HG02610 (cell line): Measurements from ENCODE around the gene KRTAP10-1.
"Not testable (repeated sequence)": the region's sequence is repeated elsewhere in the genome, so short reads cannot be mapped to it uniquely, and the experiment has no call there.

Source experiments
- ATAC-seq: cut with Tn5 transposase; IDR thresholded peaks from one replicate; pipeline ENCODE4 v1.9.1; 2021; ENCODE audit warnings: mild to moderate bottlenecking, moderate library complexity; ENCODE audit not compliant: unreplicated experiment

The KRTAP10-1 gene

GRCh38 chr21:44550285-44550684 is 10.3 kb upstream of the KRTAP10-1 start:
- ATAC-seq = not testable (repeated sequence)

- no peak for ATAC-seq
Observed at GRCh38 chr21:44549525-44550211, 9.7 kb upstream of the KRTAP10-1 start.

- no peak for ATAC-seq
Observed at GRCh38 chr21:44548922-44549321, 8.9 kb upstream of the KRTAP10-1 start.

GRCh38 chr21:44548381-44548780 is 8.4 kb upstream of the KRTAP10-1 start:
- no peak for ATAC-seq

- ATAC-seq = no peak
Observed at GRCh38 chr21:44547656-44548331, 7.8 kb upstream of the KRTAP10-1 start.

- ATAC-seq = no peak
Observed at GRCh38 chr21:44544566-44544965, 4.6 kb upstream of the KRTAP10-1 start.

- ATAC-seq = no peak
Observed at GRCh38 chr21:44542716-44543115, 2.7 kb upstream of the KRTAP10-1 start.

- no peak for ATAC-seq
Observed at GRCh38 chr21:44540741-44541288, 820 bp upstream of the KRTAP10-1 start.

- no peak for ATAC-seq
Observed at GRCh38 chr21:44539046-44539445, 949 bp downstream of the KRTAP10-1 start.

- no peak for ATAC-seq
Observed at GRCh38 chr21:44537930-44538911, 1.8 kb downstream of the KRTAP10-1 start.

- ATAC-seq = no peak
Observed at GRCh38 chr21:44535963-44536362, 4.0 kb downstream of the KRTAP10-1 start.

GRCh38 chr21:44534688-44535087 is 5.3 kb downstream of the KRTAP10-1 start:
- ATAC-seq = no peak

- ATAC-seq = no peak
Observed at GRCh38 chr21:44533891-44534627, 5.9 kb downstream of the KRTAP10-1 start.

GRCh38 chr21:44533121-44533890 is 6.7 kb downstream of the KRTAP10-1 start:
- ATAC-seq = no peak

- no peak for ATAC-seq
Observed at GRCh38 chr21:44532712-44533111, 7.3 kb downstream of the KRTAP10-1 start.

- no peak for ATAC-seq
Observed at GRCh38 chr21:44531606-44532564, 8.1 kb downstream of the KRTAP10-1 start.

GRCh38 chr21:44530903-44531605 is 8.9 kb downstream of the KRTAP10-1 start:
- ATAC-seq = no peak
